OCI-LY3 (cell line): ENCODE data around the gene RHOH.

Experiments
- H2AFZ ChIP-seq: fragments of 200-600, 300-600 bp; shearing (Covaris generic); 2 replicates; pipeline ENCODE4 v1.6.0; 2014; ENCODE audit warnings: antibody characterized with exemption, low read depth, low read length
- H3K27ac ChIP-seq: fragments of 200-600, 300-600 bp; sonication (generic); 2 replicates; pipeline ENCODE4 v1.5.1; 2014; ENCODE audit warnings: mild to moderate bottlenecking, low read length, moderate library complexity, mixed read lengths
- H3K27me3 ChIP-seq: fragments of 200-600, 300-600 bp; sonication (generic); 2 replicates; pipeline ENCODE4 v1.6.1; 2014; ENCODE audit warnings: low read depth, low read length, mixed read lengths
- H3K36me3 ChIP-seq: fragments of 200-600, 300-600 bp; sonication (generic); replicated peaks from 2 replicates; pipeline ENCODE3; 2014; ENCODE audit warnings: low read depth, low read length, mixed read lengths
- H3K4me1 ChIP-seq: fragments of 300-600, 200-600 bp; sonication (generic); 2 replicates; pipeline ENCODE4 v1.6.1; 2014; ENCODE audit warnings: low read length, mixed read lengths
- H3K4me2 ChIP-seq: fragments of 200-600, 300-600 bp; sonication (generic); 2 replicates; pipeline ENCODE4 v1.6.1; 2014; ENCODE audit warnings: low read length, mixed read lengths
- H3K4me3 ChIP-seq: fragments of 300-600, 200-600 bp; sonication (generic); 2 replicates; pipeline ENCODE4 v1.5.1; 2014; ENCODE audit warnings: antibody characterized with exemption, mild to moderate bottlenecking, low read length, moderate library complexity
- H3K79me2 ChIP-seq: fragments of 300-600, 200-600 bp; shearing (Covaris generic); 2 replicates; pipeline ENCODE4 v1.6.1; 2014; ENCODE audit warnings: mild to moderate bottlenecking, low read length, mixed read lengths
- H3K9ac ChIP-seq: fragments of 300-600, 200-600 bp; shearing (Covaris generic); 2 replicates; pipeline ENCODE4 v1.6.0; 2014; ENCODE audit warnings: mild to moderate bottlenecking, low read length, moderate library complexity
- H3K9me3 ChIP-seq: fragments of 200-600, 300-600 bp; shearing (Covaris generic); 2 replicates; pipeline ENCODE4 v1.6.1; 2014; ENCODE audit warnings: low read length, mixed read lengths; ENCODE audit not compliant: insufficient read depth
- H4K20me1 ChIP-seq: fragments of 200-600, 300-600 bp; sonication (generic); 2 replicates; pipeline ENCODE4 v1.6.1; 2016; ENCODE audit warnings: low read length, mixed read lengths; ENCODE audit not compliant: insufficient read depth
- CTCF ChIP-seq: fragments of 200-600, 300-600 bp; sonication (generic); IDR thresholded peaks from 2 replicates; pipeline ENCODE4 v1.5.1; 2014; ENCODE audit warnings: antibody characterized with exemption, low read length, low read depth
- EZH2phosphoT487 ChIP-seq: fragments of 200-600 bp; shearing (Covaris generic); IDR thresholded peaks from 2 replicates; pipeline ENCODE4 v1.6.1; 2018; ENCODE audit warnings: antibody characterized with exemption, mixed run types, low read depth

RHOH gene

GRCh38 chr4:40168070-40168469 is 28.8 kb upstream of the RHOH start:
- Histone ChIP-seq H3K4me2 (no peak overlapping the region), H3K4me1 (peaks cover 33% of the 10 kb centered on the region), H4K20me1 (no peaks in the 10 kb centered on the region), H3K9me3 (no peaks in the 10 kb centered on the region), H3K79me2 (no peaks in the 10 kb centered on the region), H2AFZ (no peak overlapping the region), H3K27me3 (no peaks in the 10 kb centered on the region), H3K9ac (no peak overlapping the region), H3K27ac (no peak overlapping the region), H3K4me3 (no peak overlapping the region), H3K36me3 (no peaks in the 10 kb centered on the region)
- TF ChIP-seq EZH2phosphoT487 (no peak), CTCF (no peak)

- Histone ChIP-seq H3K27me3 (no peaks in the 10 kb centered on the region), H3K79me2 (no peaks in the 10 kb centered on the region), H3K27ac (peak overlapping the region; percentile 63), H3K36me3 (no peaks in the 10 kb centered on the region), H4K20me1 (no peaks in the 10 kb centered on the region), H3K4me3 (peak overlapping the region; percentile 46), H3K9ac (peak overlapping the region; percentile 32; the same call in 1 of the 2 replicates), H2AFZ (no peak overlapping the region), H3K4me1 (peaks cover 46% of the 10 kb centered on the region), H3K4me2 (peak overlapping the region; percentile 58), H3K9me3 (no peaks in the 10 kb centered on the region)
- TF ChIP-seq CTCF (no peak), EZH2phosphoT487 (no peak)
These were observed 26.2 kb upstream of the RHOH start for GRCh38 chr4:40170588-40170987.

- H3K79me2 ChIP-seq, result no peaks in the 10 kb centered on the region
- no peak for TF ChIP-seq CTCF
- no peak for TF ChIP-seq EZH2phosphoT487
- 0 out of 2 replicates have a peak overlapping the region, but pooled peaks have one; percentile 0 for H3K9ac ChIP-seq
- H2AFZ ChIP-seq, result no peak overlapping the region
- H3K27ac ChIP-seq, result no peak overlapping the region
- no peaks in the 10 kb centered on the region for H3K36me3 ChIP-seq
- peak overlapping the region; percentile 1; the same call in 1 of the 2 replicates for H3K4me3 ChIP-seq
- H4K20me1 ChIP-seq, result no peaks in the 10 kb centered on the region
- H3K9me3 ChIP-seq, result no peaks in the 10 kb centered on the region
- H3K4me2 ChIP-seq, result peak overlapping the region; percentile 60
- peaks cover 70% of the 10 kb centered on the region for H3K4me1 ChIP-seq
- H3K27me3 ChIP-seq, result no peaks in the 10 kb centered on the region
These were observed 23.4 kb upstream of the RHOH start for GRCh38 chr4:40173470-40173875.

- no peaks in the 10 kb centered on the region for H3K36me3 ChIP-seq
- H3K9me3 ChIP-seq, result no peaks in the 10 kb centered on the region
- H3K27me3 ChIP-seq, result no peaks in the 10 kb centered on the region
- TF ChIP-seq EZH2phosphoT487 (no peak), CTCF (no peak)
- peak overlapping the region; percentile 29 for H3K9ac ChIP-seq
- no peak overlapping the region for H3K27ac ChIP-seq
- peaks cover 74% of the 10 kb centered on the region for H3K4me1 ChIP-seq
- H2AFZ ChIP-seq, result peak overlapping the region; percentile 63
- H3K4me2 ChIP-seq, result peak overlapping the region; percentile 78
- no peaks in the 10 kb centered on the region for H3K79me2 ChIP-seq
- H3K4me3 ChIP-seq, result peak overlapping the region; percentile 66
- H4K20me1 ChIP-seq, result no peaks in the 10 kb centered on the region
These were observed 20.2 kb upstream of the RHOH start for GRCh38 chr4:40176602-40177001.
